HG02588 (cell line): Measurements from ENCODE around the gene BHLHA15.
A peak's percentile ranks its signal among the peaks of the same experiment; 100 is the strongest.

Experiments
- ATAC-seq: cut with Tn5 transposase; IDR thresholded peaks from one replicate; pipeline ENCODE4 v1.9.1; 2021; ENCODE audit warnings: mild to moderate bottlenecking, moderate library complexity; ENCODE audit not compliant: unreplicated experiment

BHLHA15 gene

DNA sequence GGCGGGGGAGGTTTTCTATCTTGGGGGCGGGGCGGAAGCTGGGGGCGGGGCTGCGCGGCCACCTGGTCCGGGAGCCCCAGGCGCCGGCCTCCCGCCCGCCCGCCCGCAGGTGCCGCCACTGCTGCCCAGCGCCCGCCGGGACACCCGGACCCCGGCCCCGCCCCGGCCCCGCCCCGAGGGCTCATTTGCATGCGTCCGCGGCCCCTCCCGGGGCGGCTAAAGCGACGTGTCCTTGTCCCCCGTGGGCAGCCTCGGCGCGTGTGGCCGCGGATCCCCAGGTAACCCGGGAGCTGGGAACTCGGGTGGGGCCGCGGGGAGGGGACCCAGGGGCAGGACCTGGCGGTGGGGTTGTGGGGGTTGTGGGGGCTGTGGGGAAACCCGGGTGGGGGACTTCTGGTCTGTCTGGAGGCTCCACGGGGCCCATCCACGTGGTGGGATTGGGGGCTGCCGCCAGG, at the start of gene BHLHA15:
Gene BHLHA15, plus strand, starts transcription at position 219 of the 455 bp plus-strand sequence. CDS start 871 bp downstream, outside the sequence.
- ATAC-seq: no peak

DNA sequence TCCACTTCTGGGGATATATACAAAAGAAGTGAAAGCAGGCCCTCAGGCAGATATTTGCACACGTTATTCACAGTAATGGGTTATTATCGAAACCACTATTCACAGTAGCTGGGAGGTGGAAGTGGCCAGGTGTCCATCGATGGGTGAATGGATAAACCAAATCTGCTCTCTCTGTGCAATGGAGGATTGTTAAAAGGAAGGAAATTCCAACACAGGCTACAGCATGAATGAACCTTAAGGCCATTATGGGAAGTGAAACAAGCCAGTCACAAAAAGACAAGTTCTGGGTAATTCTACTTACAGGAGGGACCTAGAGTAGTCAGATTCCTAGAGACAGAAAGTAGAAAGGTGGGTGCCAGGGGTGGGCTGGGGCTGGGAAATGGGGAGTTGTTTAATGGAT, 48.5 kb upstream of the BHLHA15 start:
- peak; percentile 46 for ATAC-seq

GRCh38 chr7:98163269-98163668, 48.0 kb upstream of the BHLHA15 start:
- no peak for ATAC-seq

- ATAC-seq: no peak
These were observed 47.3 kb upstream of the BHLHA15 start for GRCh38 chr7:98163704-98164494.

DNA sequence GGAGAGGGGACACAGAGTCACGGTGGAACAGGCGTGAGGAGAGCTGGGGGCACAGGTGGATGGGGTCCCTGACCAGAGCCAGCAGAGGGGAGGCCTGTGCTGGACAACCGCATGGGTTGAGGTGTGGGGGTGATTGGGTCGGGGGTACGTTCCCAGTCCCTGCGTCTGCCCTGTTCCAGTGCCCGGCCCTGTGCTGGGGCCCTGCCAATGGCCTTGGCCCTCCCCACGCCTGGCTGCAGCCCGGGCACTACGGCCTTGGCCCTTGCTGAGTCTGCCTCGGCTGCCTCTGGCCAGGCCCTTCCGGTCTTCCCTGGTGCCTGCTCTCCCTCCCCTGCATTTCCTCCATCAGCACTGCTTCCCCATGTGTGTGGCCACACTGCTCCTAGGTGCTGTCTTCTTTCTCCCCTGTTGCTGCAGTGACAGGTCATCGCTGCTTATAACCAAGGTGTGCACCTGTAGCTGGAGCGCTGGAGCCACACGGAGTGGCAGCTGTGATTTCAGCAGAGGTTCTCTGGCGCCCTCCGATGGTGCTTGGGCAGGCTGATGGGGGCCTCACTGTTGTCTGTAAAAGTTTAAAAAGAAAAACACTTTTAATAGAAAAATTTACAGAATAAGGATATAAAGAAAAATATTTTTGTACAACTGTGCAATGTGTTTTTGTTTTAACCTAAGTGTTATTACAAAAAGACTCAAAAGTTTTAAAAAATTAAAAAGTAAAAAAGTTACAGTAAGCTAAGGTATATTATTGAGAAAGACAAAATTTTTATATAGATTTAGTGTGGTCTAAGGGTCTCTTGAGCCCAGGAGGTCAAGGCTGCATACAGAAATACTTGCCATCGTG, 45.2 kb upstream of the BHLHA15 start:
- ATAC-seq: no peak

DNA sequence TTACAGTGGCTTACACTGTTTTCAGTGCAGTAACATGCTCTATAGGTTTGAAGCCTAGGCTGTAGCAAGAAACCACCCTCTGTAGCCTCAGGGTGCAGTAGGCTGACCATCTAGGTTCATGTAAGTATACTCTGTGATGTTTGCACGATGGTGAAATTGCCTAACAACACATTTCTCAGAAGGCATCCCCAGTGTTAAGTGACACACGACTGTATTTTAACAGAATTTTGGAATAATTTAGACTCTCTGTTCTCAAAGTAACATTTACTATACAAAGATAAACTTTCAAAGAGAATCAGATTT, 44.6 kb upstream of the BHLHA15 start:
- no peak for ATAC-seq

GRCh38 chr7:98167653-98168052, 43.6 kb upstream of the BHLHA15 start:
- no peak for ATAC-seq

DNA sequence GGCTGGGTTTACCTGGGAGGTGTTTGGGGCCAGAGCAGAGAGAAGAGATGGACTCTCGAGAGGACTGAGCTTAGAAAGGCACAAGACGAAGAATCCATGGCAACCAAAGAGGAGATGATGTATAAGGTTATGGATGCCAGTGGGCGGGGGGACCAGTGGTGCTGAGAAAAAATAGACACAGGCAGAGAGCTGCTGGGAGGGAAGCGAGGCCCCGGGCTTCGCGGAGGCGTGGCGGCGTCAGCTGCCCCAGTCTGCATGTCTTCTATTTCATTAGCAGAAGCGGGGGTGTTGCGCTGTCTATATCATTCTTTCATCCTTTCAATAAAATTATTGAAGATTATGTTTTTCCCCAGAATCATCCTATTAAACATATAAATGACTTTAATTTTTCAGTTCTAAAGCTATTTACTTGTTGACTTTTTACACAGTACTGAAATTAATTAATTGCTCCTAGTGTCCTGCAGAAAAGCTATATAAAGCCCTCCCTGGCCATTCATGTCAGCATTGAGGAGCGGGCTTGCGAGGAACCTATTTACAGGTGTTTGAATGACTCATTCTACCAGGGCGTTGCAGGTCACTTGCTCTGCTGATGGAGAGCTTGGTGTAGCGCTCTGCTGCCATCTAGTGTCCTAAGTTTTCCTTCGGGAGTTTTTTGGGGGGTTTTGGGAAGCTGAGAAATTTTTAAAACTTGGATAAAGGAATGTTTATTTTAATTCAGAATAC, 42.9 kb upstream of the BHLHA15 start:
- no peak for ATAC-seq

DNA sequence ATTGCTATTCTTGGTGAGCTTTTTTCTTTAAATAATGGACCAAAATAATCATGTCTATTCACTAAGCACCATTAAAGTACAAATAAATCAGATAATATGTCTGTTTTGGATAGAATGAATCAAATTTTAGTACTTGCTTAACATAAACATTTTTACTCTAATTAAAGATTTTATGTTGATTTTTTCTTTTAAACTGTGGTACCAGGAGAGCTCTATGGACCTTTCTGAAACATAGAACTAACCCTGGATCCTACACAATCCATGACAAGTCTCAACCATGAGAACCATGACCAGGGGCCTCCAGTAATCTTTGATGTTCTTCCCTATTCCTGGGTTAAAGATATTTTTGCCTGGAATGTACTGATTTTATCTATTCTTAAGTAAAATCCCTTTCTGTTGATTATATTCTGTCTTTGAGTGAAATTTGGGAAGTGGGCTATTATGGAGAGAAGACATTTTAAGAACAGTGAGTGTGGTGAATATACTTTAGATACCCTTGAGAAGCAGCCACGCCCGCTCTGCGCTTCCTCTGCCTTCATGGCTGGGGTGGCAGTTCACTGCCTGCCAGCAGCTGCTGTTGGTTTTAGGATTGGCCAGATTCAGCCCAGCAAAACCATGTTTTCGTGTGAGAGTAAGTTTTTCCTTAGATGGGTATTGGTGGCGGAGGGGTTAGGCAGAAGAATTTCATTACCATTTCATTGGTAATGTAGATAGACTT, 42.2 kb upstream of the BHLHA15 start:
- ATAC-seq: no peak

- ATAC-seq: no peak
These were observed 40.3 kb upstream of the BHLHA15 start for GRCh38 chr7:98170966-98171365.

GRCh38 chr7:98171449-98171848, 39.8 kb upstream of the BHLHA15 start:
- no peak for ATAC-seq

GRCh38 chr7:98174334-98175259, 36.6 kb upstream of the BHLHA15 start:
- no peak for ATAC-seq

GRCh38 chr7:98175260-98175940, 35.8 kb upstream of the BHLHA15 start:
- ATAC-seq: no peak

DNA sequence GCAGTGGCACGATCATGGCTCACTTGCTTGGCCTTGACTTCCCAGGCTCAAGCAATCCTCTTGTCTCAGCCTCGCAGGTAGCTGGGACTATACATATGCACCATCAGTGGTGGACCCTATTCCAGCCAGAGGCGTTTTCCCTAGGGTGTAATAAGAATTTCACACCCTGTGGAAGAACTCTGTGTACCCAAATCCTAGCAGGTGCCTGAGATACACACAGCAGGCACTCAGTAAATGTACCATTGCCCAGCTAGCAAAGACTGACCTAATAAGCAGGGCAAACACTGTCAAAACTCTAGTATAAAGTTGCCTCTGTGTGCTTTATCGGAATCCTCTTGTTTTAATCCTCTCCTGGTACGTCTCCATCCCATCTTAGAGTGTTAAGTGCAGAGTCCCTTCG, 33.7 kb upstream of the BHLHA15 start:
- no peak for ATAC-seq

- no peak for ATAC-seq
These were observed 32.9 kb upstream of the BHLHA15 start for GRCh38 chr7:98178321-98178720.

DNA sequence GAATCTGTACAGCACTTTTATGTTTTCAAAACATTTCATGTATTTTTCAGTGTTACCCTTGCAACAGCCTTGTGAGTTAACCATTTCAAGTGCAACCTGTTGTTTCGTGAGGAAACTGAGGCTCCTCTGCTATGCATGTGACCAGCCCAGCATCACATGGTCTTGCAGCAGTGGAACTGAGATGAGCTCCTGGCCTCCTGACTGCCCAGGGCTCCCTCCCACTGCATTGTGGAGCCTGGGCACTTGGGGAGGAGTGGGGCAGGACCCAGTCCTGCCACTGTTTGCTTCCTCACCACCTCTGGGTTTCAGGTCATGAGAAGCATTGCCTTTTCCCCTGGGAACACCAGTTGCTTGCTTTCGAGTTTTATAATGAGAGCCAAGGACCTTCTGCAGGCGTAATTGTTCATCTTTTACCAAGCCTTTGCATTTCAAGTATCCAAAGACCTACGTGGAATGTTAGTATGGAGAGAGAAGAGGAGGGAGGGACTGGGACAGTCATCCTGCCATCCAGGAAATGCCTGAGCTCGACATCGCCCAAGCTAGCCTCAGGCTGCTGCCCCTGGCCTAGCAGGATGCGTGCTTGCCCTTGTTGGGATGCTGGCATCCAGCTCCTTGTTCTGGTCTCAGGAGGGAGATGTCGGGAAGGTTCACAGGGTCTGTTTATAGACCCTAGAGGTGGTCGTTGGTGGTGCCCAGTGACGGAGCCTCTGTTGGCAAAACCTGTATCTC, 32.3 kb upstream of the BHLHA15 start:
- ATAC-seq: no peak

GRCh38 chr7:98180751-98181150, 30.5 kb upstream of the BHLHA15 start:
- ATAC-seq: no peak

DNA sequence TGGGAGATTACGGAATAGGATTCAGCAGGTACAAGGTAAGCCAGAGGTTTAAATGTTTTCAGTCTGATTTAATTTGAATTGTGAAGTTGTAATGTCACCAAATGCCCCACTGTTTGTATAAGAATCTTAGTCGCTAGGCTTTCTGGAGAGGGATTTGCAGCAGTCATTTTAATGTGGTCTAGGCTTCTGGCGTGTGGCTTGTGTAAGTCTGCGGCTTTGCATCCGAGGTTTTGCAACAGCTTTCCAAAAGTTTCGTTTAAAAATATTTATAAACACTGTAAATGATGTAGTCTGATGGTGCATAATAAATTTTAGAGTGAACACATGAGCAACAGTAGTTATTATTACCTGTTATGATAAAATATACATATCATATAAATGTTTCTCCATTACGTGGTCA, 26.1 kb upstream of the BHLHA15 start:
- ATAC-seq: no peak
